Inflammatory macrophage treated with lipopolysaccharide for 4 hours (primary cell): Measurements from ENCODE around the gene SIRT6.
"Not testable (repeated sequence)": the region's sequence is repeated elsewhere in the genome, so short reads cannot be mapped to it uniquely, and the experiment has no call there.

ENCODE experiments used
- DNase-seq: peaks from one replicate; pipeline ENCODE4 v3.0.0-alpha.2; 2020

SIRT6 gene

DNA sequence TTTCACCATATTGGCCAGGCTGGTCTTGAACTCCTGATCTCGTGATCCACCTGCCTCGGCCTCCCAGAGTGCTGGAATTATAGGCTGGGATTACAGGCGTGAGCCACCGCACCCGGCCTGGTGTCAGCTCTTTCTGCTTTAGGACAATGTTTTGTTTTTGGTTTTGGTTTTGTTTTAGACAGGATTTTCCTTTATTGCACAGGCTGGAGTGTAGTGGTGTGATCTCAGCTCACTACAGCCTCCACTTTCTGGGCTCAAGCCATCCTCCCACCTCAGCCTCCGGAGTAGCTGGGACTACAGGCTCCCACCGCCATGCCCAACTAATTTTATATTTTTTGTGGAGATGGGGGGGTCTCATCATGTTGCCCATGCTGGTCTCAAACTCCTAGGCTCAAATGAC is 53.3 kb downstream of the SIRT6 start:
- DNase-seq = peak; percentile 89

DNA sequence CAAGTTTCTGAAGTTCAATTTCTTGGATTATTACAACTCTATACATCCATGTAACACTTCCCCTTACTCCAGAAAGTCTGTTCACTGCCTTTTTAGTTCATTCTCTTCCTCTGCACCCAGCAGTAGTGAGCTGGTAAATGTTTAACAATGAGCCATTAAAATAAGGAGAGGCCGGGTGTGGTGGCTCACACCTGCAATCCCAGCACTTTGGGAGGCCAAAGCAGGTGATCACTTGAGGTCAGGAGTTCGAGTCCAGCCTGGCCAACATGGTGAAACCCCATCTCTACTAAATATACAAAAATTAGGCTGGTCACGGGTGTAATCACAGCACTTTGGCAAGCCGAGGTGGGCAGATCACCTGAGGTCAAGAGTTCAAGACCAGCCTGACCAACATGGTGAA is 55.0 kb downstream of the SIRT6 start:
- not testable (repeated sequence) for DNase-seq

DNA sequence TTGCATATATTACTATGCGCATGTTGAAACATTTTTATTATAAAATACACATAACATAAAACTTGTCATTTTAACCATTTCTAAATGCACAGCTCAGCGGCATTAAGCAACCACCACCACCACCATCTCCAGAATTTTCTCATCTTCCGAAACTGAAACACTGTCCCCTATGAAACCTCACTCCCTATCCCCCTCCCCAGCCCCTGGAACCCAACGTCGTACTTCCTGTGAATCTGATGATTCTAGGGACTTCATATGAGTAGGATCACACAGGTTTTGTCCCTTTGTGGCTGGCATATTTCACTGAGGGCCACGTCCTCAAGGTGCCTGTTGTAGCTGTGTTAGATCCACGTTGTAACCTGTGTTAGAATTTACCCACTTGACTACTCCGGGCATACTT is 57.7 kb downstream of the SIRT6 start:
- DNase-seq = peak; percentile 29
